Transverse colon (tissue), 4 donors: ENCODE results near the gene HOXD11. TPM values are rescaled to one million over a fixed set of nuclear protein-coding genes. Genes with fewer than 3 reads are reported as not detected.
A peak's percentile ranks its signal among the peaks of the same experiment; 100 is the strongest.

ENCODE experiments used
- DNase-seq: peaks from one replicate; pipeline ENCODE4 v3.0.0-alpha.2; 2019
- H3K27ac ChIP-seq, 4 donors: fragments of 200-600 bp; sonication (generic); 2 replicates each; pipeline ENCODE4 v1.5.1; 2016 to 2018; ENCODE audit warnings: inconsistent platforms in 4 of 4
- H3K27me3 ChIP-seq: fragments of 200-600 bp; sonication (generic); 2 replicates; pipeline ENCODE4 v1.5.1; 2017; ENCODE audit warnings: inconsistent platforms
- H3K36me3 ChIP-seq, 4 donors: fragments of 200-600 bp; sonication (generic); 2 replicates each; pipeline ENCODE4 v1.5.1; 2017 to 2019; ENCODE audit warnings: inconsistent platforms in 4 of 4
- H3K4me1 ChIP-seq, 4 donors: fragments of 200-600 bp; sonication (generic); 2 replicates each; pipeline ENCODE4 v1.5.1; 2017 to 2020; ENCODE audit warnings: inconsistent platforms in 4 of 4
- H3K4me3 ChIP-seq, 4 donors: fragments of 200-600 bp; sonication (generic); 1 replicate in 1 of 4; 2 replicates in 3 of 4; pipeline versions ENCODE4 v1.5.1 to v1.6.1; 2017 to 2019; ENCODE audit warnings: inconsistent platforms in 4 of 4
- H3K9me3 ChIP-seq, 2 donors: fragments of 200-600 bp; sonication (generic); 2 replicates each; pipeline ENCODE4 v1.5.1; 2017 to 2019; ENCODE audit warnings: inconsistent platforms in 2 of 2
- CTCF ChIP-seq, 5 experiments: fragments of 200-600 bp in 3 of 5; fragments of 450-650 bp in 2 of 5; sonication (generic) in 3 of 5; IDR thresholded peaks; 1 replicate in 2 of 5; 2 replicates in 3 of 5; pipeline ENCODE4 v1.5.1; 2016 to 2017; ENCODE audit warnings: antibody characterized with exemption in 5 of 5, inconsistent platforms in 3 of 5, mild to moderate bottlenecking in 2 of 5, moderate library complexity in 1 of 5
- EP300 ChIP-seq: sonication (generic); formaldehyde crosslinking; IDR thresholded peaks from one replicate; pipeline ENCODE4 v1.6.1; 2017; ENCODE audit warnings: antibody characterized with exemption, low read depth
- POLR2A ChIP-seq: fragments of 450-650 bp; IDR thresholded peaks from one replicate; pipeline ENCODE4 v1.6.1; 2016; ENCODE audit warnings: antibody characterized with exemption, mild to moderate bottlenecking, moderate library complexity
- POLR2AphosphoS5 ChIP-seq, 3 donors: sonication (generic); formaldehyde crosslinking; IDR thresholded peaks; one replicate each; pipeline ENCODE4 v1.6.1; 2016; ENCODE audit warnings: antibody characterized with exemption in 3 of 3
- WGBS, 2 donors: methylation state at CpG; one replicate each; pipeline ENCODE4 v1.1.5; 2018; ENCODE audit warnings: low coverage in 1 of 2; 5-methylcytosine and 5-hydroxymethylcytosine counted together
- in situ Hi-C, 4 donors: fragments of 200-750 bp; cut with MboI; loops; one replicate each; pipeline versions ENCODE4 v1.15.0 to v1.15.1; 2017; ENCODE audit warnings: low sequenced_read_pairs in 3 of 4, low pct_ligation_motif_present in 1 of 4, low pct_unique_long_range_greater_than_20kb in 1 of 4
- intact Hi-C: fragments of 100-400 bp; cut with DNase I; formaldehyde crosslinking; loops from one replicate; pipeline ENCODE4 v1.15.1; 2023; ENCODE audit warnings: low total_unique reads
- total RNA-seq, 4 donors: library from RNA; depleted of rRNA; stranded (reverse); fragments of >200 nt; gene quantifications; one replicate each; pipeline ENCODE4 v1.1.0, GENCODE V29; 2016

Gene HOXD11
- total RNA-seq, 4 donors from 2014 or later, result 0.41 to 13.5 (median 4.4) TPM

GRCh38 chr2:176109192-176109901, 2.3 kb downstream of the HOXD11 start:
- Histone ChIP-seq H3K4me1 (peaks cover 8 to 44% (median 22%) of the 10 kb centered on the region in 4 donors), H3K9me3 (no peaks in the 10 kb centered on the region), H3K36me3 (no peaks in the 10 kb centered on the region), H3K4me3 (peak overlapping the region in 2 of 4 donors; percentile 22 to 47), H3K27me3 (peaks cover 98% of the 10 kb centered on the region), H3K27ac (peak overlapping the region; percentile 15 to 73 (median 46))
- TF ChIP-seq POLR2AphosphoS5 (IDR thresholded peaks at IDR 0.05), result no peak
- no peak for TF ChIP-seq CTCF (IDR thresholded peaks at IDR 0.05)
- TF ChIP-seq POLR2A, result no peak
- TF ChIP-seq EP300, result no peak
- intact Hi-C loops, result no loop called here
- in situ Hi-C loops, result loop anchor here in 3 of 4 donors (25.0 kb wide), 2 partner anchors 703 to 1028 kb away; no protein-coding TSS in a partner anchor
- WGBS, 2 donors, result 45 to 53% methylated on average over 10 to 26 of the region's 26 CpGs
- DNase-seq, result no peak

- Histone ChIP-seq H3K9me3 (no peaks in the 10 kb centered on the region), H3K4me1 (peaks cover 8 to 38% (median 16%) of the 10 kb centered on the region in 4 donors), H3K27me3 (peaks cover 98% of the 10 kb centered on the region), H3K36me3 (no peaks in the 10 kb centered on the region), H3K27ac (peak overlapping the region in 2 of 4 donors; percentile 69 to 73), H3K4me3 (no peak overlapping the region)
- no peak for DNase-seq
- intact Hi-C loops, result no loop called here
- WGBS, 2 donors, result 39% methylated on average over 4 of the region's 4 CpGs; no CpG with 5 or more reads in 1 of the 2 donors
- TF ChIP-seq CTCF (IDR thresholded peaks at IDR 0.05) (no peak), EP300 (no peak), POLR2A (no peak), POLR2AphosphoS5 (IDR thresholded peaks at IDR 0.05) (no peak)
- in situ Hi-C loops, result loop anchor here in 3 of 4 donors (25.0 kb wide), 2 partner anchors 702 to 1027 kb away; no protein-coding TSS in a partner anchor
These were observed 2.9 kb downstream of the HOXD11 start for GRCh38 chr2:176109946-176110345.

- no peaks in the 10 kb centered on the region for H3K9me3 ChIP-seq
- no peak for DNase-seq
- H3K4me1 ChIP-seq, result peaks cover 8 to 38% (median 16%) of the 10 kb centered on the region in 4 donors
- H3K27ac ChIP-seq, result peak overlapping the region in 2 of 4 donors; percentile 69 to 73
- intact Hi-C loops, result no loop called here
- 30 to 39% methylated on average over 7 of the region's 7 CpGs for WGBS, 2 donors
- peaks cover 98% of the 10 kb centered on the region for H3K27me3 ChIP-seq
- H3K4me3 ChIP-seq, result no peak overlapping the region
- in situ Hi-C loops, result loop anchor here in 3 of 4 donors (25.0 kb wide), 2 partner anchors 702 to 1027 kb away; no protein-coding TSS in a partner anchor
- no peak for TF ChIP-seq CTCF (IDR thresholded peaks at IDR 0.05)
- no peak for TF ChIP-seq EP300
- no peak for TF ChIP-seq POLR2A
- peak in 1 of 3 donors; percentile 25 for TF ChIP-seq POLR2AphosphoS5 (IDR thresholded peaks at IDR 0.05)
- no peaks in the 10 kb centered on the region for H3K36me3 ChIP-seq
These were observed 3.6 kb downstream of the HOXD11 start for GRCh38 chr2:176110415-176111308.

- in situ Hi-C loops, result loop anchor here in 3 of 4 donors (25.0 kb wide), 2 partner anchors 701 to 1026 kb away; no protein-coding TSS in a partner anchor
- no peaks in the 10 kb centered on the region for H3K9me3 ChIP-seq
- peaks cover 98% of the 10 kb centered on the region for H3K27me3 ChIP-seq
- intact Hi-C loops, result no loop called here
- no peaks in the 10 kb centered on the region for H3K36me3 ChIP-seq
- peak overlapping the region in 2 of 4 donors; percentile 37 to 69 for H3K27ac ChIP-seq
- peaks cover 8 to 43% (median 16%) of the 10 kb centered on the region in 4 donors for H3K4me1 ChIP-seq
- WGBS, 2 donors, result 2 to 4% methylated on average over 14 to 16 of the region's 16 CpGs
- TF ChIP-seq EP300, result no peak
- no peak for TF ChIP-seq POLR2A
- no peak for TF ChIP-seq POLR2AphosphoS5 (IDR thresholded peaks at IDR 0.05)
- TF ChIP-seq CTCF (IDR thresholded peaks at IDR 0.05), result peak; percentile 56 to 68 (median 58)
- peak; percentile 69 for DNase-seq
- no peak overlapping the region for H3K4me3 ChIP-seq
These were observed 4.2 kb downstream of the HOXD11 start for GRCh38 chr2:176111309-176111663.
